Stimulated activated CD8-positive, alpha-beta memory T cell treated with anti-CD3 and anti-CD28 coated beads, Interleukin-7, amount 100 ng/mL, for 4 hours (primary cell): ENCODE results near the gene OPALIN.

Experiments
- DNase-seq, 2 donors: peaks; one replicate each; pipeline ENCODE4 v3.0.0-alpha.2; 2020; ENCODE audit warnings: low read depth in 2 of 2

The OPALIN gene

GRCh38 chr10:96299383-96299782 lies 59.4 kb downstream of the OPALIN start:
- DNase-seq, result no peak

DNA sequence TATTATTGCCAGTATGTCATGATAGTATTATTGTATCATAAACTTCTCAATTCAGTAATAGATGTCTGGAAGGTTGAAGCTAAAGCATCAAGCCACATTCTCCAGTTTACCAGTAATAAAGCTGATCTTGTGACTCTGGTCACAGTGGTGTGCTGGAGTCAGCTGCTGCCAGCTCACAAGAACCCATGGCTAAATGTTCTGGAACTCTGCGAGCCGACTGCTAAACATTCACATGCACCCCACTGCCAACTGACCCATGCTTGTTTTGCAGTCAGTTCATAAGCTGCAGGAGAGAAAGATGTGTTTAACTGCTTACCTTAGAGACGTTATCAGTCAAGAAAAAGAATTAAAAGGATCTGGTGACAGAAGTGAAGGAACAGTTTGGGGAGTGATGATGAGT lies 60.4 kb downstream of the OPALIN start:
- DNase-seq, result no peak

DNA sequence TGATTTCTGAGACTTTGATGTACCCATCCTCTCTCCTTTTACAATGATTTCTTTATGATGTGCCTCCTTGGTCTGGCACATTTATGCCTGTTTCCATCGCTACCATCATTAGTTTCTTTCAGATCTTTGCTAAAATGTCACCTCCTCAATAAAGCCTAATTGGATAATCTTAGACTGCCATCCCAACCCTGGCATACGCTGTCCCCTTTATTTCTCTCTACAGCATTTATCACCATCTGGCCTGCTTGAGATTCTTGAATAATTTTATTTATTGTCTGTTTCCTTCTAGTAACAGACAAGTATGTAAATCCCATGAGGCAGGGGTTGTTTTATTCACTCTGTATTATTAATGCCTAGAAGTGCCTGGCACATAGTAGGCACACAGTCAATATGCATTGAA lies 61.3 kb downstream of the OPALIN start:
- DNase-seq, result no peak

DNA sequence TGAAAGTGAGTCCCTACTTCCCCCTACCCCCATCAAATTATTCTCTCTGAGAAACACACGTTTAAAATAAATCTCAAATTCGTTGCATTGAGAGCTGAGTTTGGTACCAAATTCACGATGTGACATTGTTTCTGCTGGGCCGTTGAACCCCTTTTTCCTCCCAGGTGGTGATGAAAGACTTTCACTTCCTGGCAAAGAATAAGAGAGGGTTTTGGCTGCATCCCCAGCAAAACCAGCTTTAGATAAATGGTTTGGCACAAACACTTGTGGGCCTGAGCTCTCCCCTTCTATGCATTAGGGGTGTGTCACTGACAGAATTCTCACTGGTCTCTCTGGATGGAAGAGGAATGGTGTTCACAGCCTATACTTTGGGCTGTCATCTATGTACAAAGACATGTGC lies 63.3 kb downstream of the OPALIN start:
- no peak for DNase-seq
